GM23248 (cell line): ENCODE data around the gene TXNDC16.

Source experiments
- EZH2 ChIP-seq: fragments of 200-600 bp; sonication (generic); IDR thresholded peaks from 2 replicates; pipeline ENCODE4 v1.6.1; 2018; ENCODE audit warnings: antibody characterized with exemption, mild to moderate bottlenecking; ENCODE audit not compliant: insufficient read depth, poor library complexity, severe bottlenecking
- EZH2phosphoT487 ChIP-seq: fragments of 200-600 bp; sonication (generic); IDR thresholded peaks from 2 replicates; pipeline ENCODE4 v1.6.1; 2018; ENCODE audit warnings: antibody characterized with exemption, moderate library complexity, mild to moderate bottlenecking, low read depth; ENCODE audit not compliant: insufficient read depth

DNA sequence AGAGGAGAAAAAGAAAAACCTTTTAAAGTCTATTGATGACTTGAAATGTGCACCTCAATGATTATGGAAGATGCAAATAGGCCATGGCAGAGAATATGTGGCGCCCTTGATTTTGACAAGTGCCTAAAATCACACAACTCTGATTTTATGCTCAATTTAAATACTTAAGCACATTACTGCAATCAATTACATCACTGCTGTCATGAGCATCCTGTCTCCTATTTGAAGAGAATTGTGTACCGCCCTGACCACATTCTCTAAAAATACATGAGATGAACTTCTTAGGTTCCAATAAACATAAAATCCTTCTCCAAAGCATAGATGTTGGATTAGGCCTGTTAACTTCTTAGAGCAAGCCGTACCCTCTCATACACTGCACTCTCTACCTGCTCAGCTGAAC, 1.6 kb downstream of the TXNDC16 start:
- TF ChIP-seq EZH2 (no peak), EZH2phosphoT487 (no peak)
